Nephron progenitor cell (in vitro differentiated cells): Measurements from ENCODE around the gene CSRP1.
"Not testable (repeated sequence)": the region's sequence is repeated elsewhere in the genome, so short reads cannot be mapped to it uniquely, and the experiment has no call there.

Experiments
- DNase-seq: peaks from one replicate; pipeline ENCODE4 v3.0.0; 2021
- H3K27ac Mint-ChIP-seq: 2 replicates; pipeline ENCODE4 v1.8.0; 2021; ENCODE audit warnings: mild to moderate bottlenecking, moderate library complexity, mixed read lengths
- H3K27me3 Mint-ChIP-seq: 2 replicates; pipeline ENCODE4 v1.8.0; 2021; ENCODE audit warnings: mild to moderate bottlenecking, low read depth, mixed read lengths; ENCODE audit not compliant: poor library complexity
- H3K36me3 Mint-ChIP-seq: 2 replicates; pipeline ENCODE4 v1.8.0; 2021; ENCODE audit warnings: low read depth, mixed read lengths
- H3K4me1 Mint-ChIP-seq: 2 replicates; pipeline ENCODE4 v1.8.0; 2021; ENCODE audit warnings: mixed read lengths
- H3K4me3 Mint-ChIP-seq: 2 replicates; pipeline ENCODE4 v1.8.0; 2021; ENCODE audit warnings: mild to moderate bottlenecking, moderate library complexity, mixed read lengths
- H3K9me3 Mint-ChIP-seq: 2 replicates; pipeline ENCODE4 v1.8.0; 2021; ENCODE audit warnings: mild to moderate bottlenecking, moderate library complexity, mixed read lengths
- CTCF ChIP-seq: fragments of 200-600 bp; sonication (generic); IDR thresholded peaks from 2 replicates; pipeline ENCODE4 v1.5.0; 2021; ENCODE audit warnings: antibody characterized with exemption

The CSRP1 gene

GRCh38 chr1:201528631-201529252 lies 21.8 kb upstream of the CSRP1 start:
- Mint-ChIP-seq H3K4me1 (peaks cover 19% of the 10 kb centered on the region), H3K9me3 (peaks cover 12% of the 10 kb centered on the region), H3K27me3 (peaks cover 34% of the 10 kb centered on the region), H3K27ac (no peak overlapping the region), H3K4me3 (no peak overlapping the region), H3K36me3 (no peaks in the 10 kb centered on the region)
- TF ChIP-seq CTCF: no peak
- no peak for DNase-seq

GRCh38 chr1:201527879-201528278 lies 21.0 kb upstream of the CSRP1 start:
- peaks cover 19% of the 10 kb centered on the region for H3K4me1 Mint-ChIP-seq
- DNase-seq: no peak
- no peaks in the 10 kb centered on the region for H3K36me3 Mint-ChIP-seq
- no peak overlapping the region for H3K4me3 Mint-ChIP-seq
- H3K9me3 Mint-ChIP-seq: peaks cover 18% of the 10 kb centered on the region
- TF ChIP-seq CTCF: no peak
- peaks cover 30% of the 10 kb centered on the region for H3K27me3 Mint-ChIP-seq
- H3K27ac Mint-ChIP-seq: no peak overlapping the region

GRCh38 chr1:201525193-201525778 lies 18.4 kb upstream of the CSRP1 start:
- peaks cover 6% of the 10 kb centered on the region for H3K4me1 Mint-ChIP-seq
- no peak for TF ChIP-seq CTCF
- peaks cover 29% of the 10 kb centered on the region for H3K27me3 Mint-ChIP-seq
- no peaks in the 10 kb centered on the region for H3K36me3 Mint-ChIP-seq
- no peak overlapping the region for H3K27ac Mint-ChIP-seq
- no peak for DNase-seq
- H3K4me3 Mint-ChIP-seq: no peak overlapping the region
- peaks cover 21% of the 10 kb centered on the region for H3K9me3 Mint-ChIP-seq

GRCh38 chr1:201520046-201520575 lies 13.2 kb upstream of the CSRP1 start:
- Mint-ChIP-seq H3K27me3 (peaks cover 34% of the 10 kb centered on the region), H3K9me3 (peaks cover 19% of the 10 kb centered on the region)
- H3K36me3 Mint-ChIP-seq, DNase-seq, H3K4me1 Mint-ChIP-seq, H3K4me3 Mint-ChIP-seq, H3K27ac Mint-ChIP-seq: not testable (repeated sequence)

GRCh38 chr1:201518071-201518470 lies 11.1 kb upstream of the CSRP1 start:
- no peaks in the 10 kb centered on the region for H3K36me3 Mint-ChIP-seq
- H3K27ac Mint-ChIP-seq: no peak overlapping the region
- H3K4me3 Mint-ChIP-seq: no peak overlapping the region
- TF ChIP-seq CTCF: no peak
- H3K9me3 Mint-ChIP-seq: peaks cover 5% of the 10 kb centered on the region
- DNase-seq: no peak
- peaks cover 39% of the 10 kb centered on the region for H3K27me3 Mint-ChIP-seq
- peaks cover 9% of the 10 kb centered on the region for H3K4me1 Mint-ChIP-seq

- Mint-ChIP-seq H3K4me3 (no peak overlapping the region), H3K36me3 (no peaks in the 10 kb centered on the region), H3K27ac (no peak overlapping the region), H3K27me3 (peaks cover 40% of the 10 kb centered on the region), H3K4me1 (peaks cover 14% of the 10 kb centered on the region), H3K9me3 (peaks cover 4% of the 10 kb centered on the region)
- no peak for TF ChIP-seq CTCF
- DNase-seq: no peak
Measured at GRCh38 chr1:201517631-201518030, 10.7 kb upstream of the CSRP1 start.
